RWPE2 (cell line): Measurements from ENCODE around the gene TARM1.

Experiments
- ATAC-seq: fragments of 200-7000 bp; cut with Tn5 transposase; 3 replicates; pipeline ENCODE4 v1.9.1; 2021; ENCODE audit warnings: low read depth
- DNase-seq: peaks from one replicate; pipeline ENCODE4 v3.0.0-alpha.2; 2020; ENCODE audit warnings: low spot score
- H3K27ac ChIP-seq: fragments of 450-650 bp; 2 replicates; pipeline ENCODE4 v1.5.1; 2017; ENCODE audit warnings: mild to moderate bottlenecking; ENCODE audit not compliant: poor library complexity, severe bottlenecking
- H3K27me3 ChIP-seq: fragments of 250-450 bp; sonication (Bioruptor Pico); 2 replicates; pipeline ENCODE4 v1.5.1; 2021; ENCODE audit warnings: mild to moderate bottlenecking, moderate library complexity; ENCODE audit not compliant: insufficient read depth, poor library complexity, severe bottlenecking
- H3K36me3 ChIP-seq: fragments of 250-450 bp; sonication (Bioruptor Pico); 2 replicates; pipeline ENCODE4 v1.5.1; 2020; ENCODE audit warnings: low read depth, mild to moderate bottlenecking, moderate library complexity
- H3K4me1 ChIP-seq: fragments of 250-450 bp; sonication (Bioruptor Pico); 2 replicates; pipeline ENCODE4 v1.5.1; 2021; ENCODE audit warnings: mild to moderate bottlenecking, moderate library complexity; ENCODE audit not compliant: insufficient read depth, poor library complexity, severe bottlenecking
- H3K4me3 ChIP-seq: fragments of 250-450 bp; sonication (Bioruptor Pico); 2 replicates; pipeline ENCODE4 v1.5.1; 2021; ENCODE audit warnings: mild to moderate bottlenecking, moderate library complexity; ENCODE audit not compliant: severe bottlenecking
- H3K9me3 ChIP-seq: fragments of 250-450 bp; sonication (Bioruptor Pico); 2 replicates; pipeline ENCODE4 v1.5.1; 2021; ENCODE audit warnings: mild to moderate bottlenecking, moderate library complexity; ENCODE audit not compliant: severe bottlenecking
- CTCF ChIP-seq: fragments of 450-650 bp; IDR thresholded peaks from one replicate; pipeline ENCODE4 v1.5.1; 2017; ENCODE audit warnings: mild to moderate bottlenecking, moderate library complexity; ENCODE audit not compliant: poor library complexity, severe bottlenecking

Gene TARM1

DNA sequence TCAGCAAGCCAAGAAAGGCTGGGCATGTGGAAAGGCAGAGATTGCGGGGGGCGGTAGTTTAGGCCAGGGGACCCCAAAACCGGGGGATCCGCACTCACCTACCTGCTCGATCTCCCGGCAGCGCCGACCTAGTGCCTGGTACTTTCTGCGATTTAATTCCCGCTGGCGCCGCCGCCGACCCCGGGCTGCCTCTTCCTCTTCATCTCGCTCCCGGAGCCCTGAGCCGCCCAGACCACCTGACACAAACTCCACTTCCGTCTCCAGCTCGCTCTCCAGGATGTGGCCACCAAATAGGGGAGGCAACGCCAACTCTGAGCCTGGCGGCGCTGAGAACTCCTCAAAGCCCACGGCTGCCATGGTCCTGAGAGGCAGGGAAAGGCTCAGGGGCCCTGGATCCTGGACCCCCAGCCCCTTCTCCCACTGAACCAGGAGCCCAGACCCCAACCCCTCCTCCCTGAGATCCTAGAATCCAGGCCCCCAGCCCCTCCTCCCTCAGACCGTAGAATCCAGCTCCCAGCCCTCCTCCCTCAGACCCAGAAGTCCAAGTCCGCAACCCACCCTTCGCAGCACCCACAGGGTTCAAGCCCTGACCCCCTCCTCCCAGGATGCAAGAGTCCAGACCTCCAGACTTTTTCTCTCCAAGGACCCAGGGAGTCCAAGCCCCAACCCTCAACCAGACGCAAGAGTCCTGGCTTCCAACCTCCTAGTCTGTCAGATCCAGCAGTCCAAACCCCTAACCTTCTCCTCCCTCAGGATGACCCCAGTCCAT, 33.4 kb upstream of the TARM1 start:
- DNase-seq (no peak), ATAC-seq (0 out of 3 replicates have a peak, but pooled peaks have one; percentile 20)
- no peaks in the 10 kb centered on the region for H3K27me3 ChIP-seq
- TF ChIP-seq CTCF: no peak
- H3K9me3 ChIP-seq: no peaks in the 10 kb centered on the region
- peaks cover 5% of the 10 kb centered on the region for H3K4me1 ChIP-seq
- peak overlapping the region; percentile 49 for H3K27ac ChIP-seq
- peak overlapping the region; percentile 71 for H3K4me3 ChIP-seq
- H3K36me3 ChIP-seq: peaks cover 29% of the 10 kb centered on the region

DNA sequence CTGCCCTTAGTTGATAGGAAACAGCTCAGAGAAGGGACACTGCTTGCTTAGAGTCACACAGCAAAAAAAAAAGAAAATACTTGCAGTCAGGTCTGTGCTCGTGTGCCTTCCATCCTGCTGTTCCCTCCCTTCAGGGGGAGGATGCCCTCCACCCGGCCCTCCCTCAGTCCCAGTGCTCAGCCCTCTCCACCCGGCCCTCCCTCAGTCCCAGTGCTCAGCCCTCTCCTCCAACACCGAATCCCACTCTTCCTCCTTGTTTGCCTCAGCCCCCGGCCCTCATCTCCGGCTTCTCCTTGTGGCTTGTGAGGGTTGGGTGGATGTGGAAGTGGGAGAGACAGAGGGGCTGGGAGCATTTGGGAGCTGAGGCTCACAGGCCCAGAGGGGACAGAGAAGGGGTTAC, 28.5 kb upstream of the TARM1 start:
- DNase-seq (no peak), ATAC-seq (0 out of 3 replicates have a peak, but pooled peaks have one; percentile 8)
- no peak for TF ChIP-seq CTCF
- Histone ChIP-seq H3K27ac (no peak overlapping the region), H3K4me3 (no peak overlapping the region), H3K4me1 (no peaks in the 10 kb centered on the region), H3K9me3 (no peaks in the 10 kb centered on the region), H3K27me3 (no peaks in the 10 kb centered on the region), H3K36me3 (peaks cover 50% of the 10 kb centered on the region)

DNA sequence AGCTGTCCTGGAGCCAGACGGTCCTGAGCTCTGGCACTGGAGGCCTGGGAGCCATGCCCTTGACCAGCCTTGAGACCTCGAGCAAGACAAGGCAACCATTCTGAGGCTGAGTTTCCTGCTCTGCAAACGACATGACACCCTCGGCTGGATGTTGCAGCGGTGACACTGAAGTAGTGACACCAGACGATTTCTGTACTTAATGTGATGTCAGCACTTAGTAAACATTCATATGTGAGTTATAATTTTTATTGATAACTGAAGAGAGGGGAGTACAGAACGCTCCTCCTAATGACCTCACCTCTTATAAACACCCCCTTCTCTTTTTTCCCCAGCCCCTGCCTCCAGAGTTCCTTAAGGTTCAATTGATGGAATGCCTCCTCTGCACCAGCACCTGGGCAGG, 27.3 kb upstream of the TARM1 start:
- Histone ChIP-seq H3K36me3 (peaks cover 49% of the 10 kb centered on the region), H3K4me1 (no peaks in the 10 kb centered on the region), H3K9me3 (no peaks in the 10 kb centered on the region), H3K27ac (no peak overlapping the region), H3K4me3 (no peak overlapping the region), H3K27me3 (no peaks in the 10 kb centered on the region)
- ATAC-seq: no peak
- TF ChIP-seq CTCF: no peak
- DNase-seq: no peak

DNA sequence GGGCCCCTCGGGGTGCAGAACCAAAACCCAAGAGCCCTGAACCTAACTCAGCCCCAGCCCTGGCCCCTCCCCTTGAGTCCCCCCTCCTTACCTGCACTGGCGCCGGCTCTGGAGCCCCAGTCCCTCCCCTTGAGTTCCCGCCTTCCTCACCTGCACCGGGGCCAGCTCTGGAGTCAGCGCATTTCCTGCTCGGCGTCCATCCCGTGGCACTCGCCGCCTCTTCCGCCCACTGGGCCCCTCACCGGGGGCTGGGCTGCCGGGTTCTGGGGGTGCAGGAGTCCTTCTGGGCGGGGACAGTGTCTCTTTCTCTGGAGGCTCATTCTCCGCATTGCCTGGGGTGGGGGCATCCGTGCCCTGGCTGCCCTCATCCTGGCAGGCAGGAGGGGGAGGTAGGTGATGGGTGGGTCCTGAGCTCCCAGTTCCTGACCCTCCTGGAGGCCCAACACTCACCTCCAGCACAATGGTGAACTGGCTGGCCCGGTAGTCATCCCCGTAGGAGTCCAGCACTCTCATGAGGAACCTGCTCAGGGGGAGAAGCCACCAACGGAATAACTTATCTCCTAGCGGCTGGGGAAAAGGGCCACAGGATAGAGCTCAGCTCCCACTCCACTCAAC, 26.8 kb upstream of the TARM1 start:
- TF ChIP-seq CTCF: no peak
- H3K36me3 ChIP-seq: peaks cover 46% of the 10 kb centered on the region
- H3K4me3 ChIP-seq: no peak overlapping the region
- DNase-seq (no peak), ATAC-seq (no peak)
- no peak overlapping the region for H3K27ac ChIP-seq
- H3K9me3 ChIP-seq: no peaks in the 10 kb centered on the region
- H3K27me3 ChIP-seq: no peaks in the 10 kb centered on the region
- H3K4me1 ChIP-seq: no peaks in the 10 kb centered on the region

- Histone ChIP-seq H3K36me3 (peaks cover 43% of the 10 kb centered on the region), H3K4me1 (no peaks in the 10 kb centered on the region)
Observed at GRCh38 chr19:54106716-54107115, 25.6 kb upstream of the TARM1 start.

More at GRCh38 chr19:54106716-54107115, 25.6 kb upstream of the TARM1 start:
- Histone ChIP-seq H3K27ac (no peak overlapping the region), H3K4me3 (no peak overlapping the region), H3K9me3 (no peaks in the 10 kb centered on the region), H3K27me3 (no peaks in the 10 kb centered on the region)
- TF ChIP-seq CTCF: no peak
- no peak for DNase-seq
- no peak for ATAC-seq
